Hepatocyte (in vitro differentiated cells): Measurements from ENCODE around the gene ARHGEF1. TPM values are rescaled to one million over a fixed set of nuclear protein-coding genes. Genes with fewer than 3 reads are reported as not detected.

ENCODE experiments used
- DNase-seq: peaks from one replicate; pipeline ENCODE4 v3.0.0-alpha.2; 2016; ENCODE audit warnings: low spot score
- H2AFZ ChIP-seq: fragments of 200-600 bp; sonication (generic); 2 replicates; pipeline ENCODE4 v1.6.0; 2016; ENCODE audit warnings: antibody characterized with exemption, mild to moderate bottlenecking
- H3K27ac ChIP-seq: fragments of 200-600 bp; sonication (generic); 2 replicates; pipeline ENCODE4 v1.5.1; 2016; ENCODE audit warnings: mild to moderate bottlenecking
- H3K27me3 ChIP-seq: fragments of 200-600 bp; sonication (generic); 2 replicates; pipeline ENCODE4 v1.6.1; 2016
- H3K36me3 ChIP-seq: fragments of 200-600 bp; sonication (generic); replicated peaks from 2 replicates; pipeline ENCODE4 v1.5.1; 2016; ENCODE audit warnings: low read depth; ENCODE audit not compliant: insufficient read depth
- H3K4me1 ChIP-seq: fragments of 200-600 bp; sonication (generic); 2 replicates; pipeline ENCODE4 v1.5.1; 2016; ENCODE audit warnings: mild to moderate bottlenecking, moderate library complexity; ENCODE audit not compliant: insufficient read depth
- H3K4me2 ChIP-seq: fragments of 200-600 bp; sonication (generic); 2 replicates; pipeline ENCODE4 v1.6.0; 2016
- H3K4me3 ChIP-seq: fragments of 200-600 bp; sonication (generic); 2 replicates; pipeline ENCODE4 v1.5.1; 2016; ENCODE audit warnings: mild to moderate bottlenecking
- H3K79me2 ChIP-seq: fragments of 200-600 bp; sonication (generic); 2 replicates; pipeline ENCODE4 v1.6.0; 2017; ENCODE audit warnings: mild to moderate bottlenecking
- H3K9me2 ChIP-seq: fragments of 200-600 bp; sonication (generic); replicated peaks from 2 replicates; pipeline ENCODE4 v1.6.0; 2017; ENCODE audit warnings: mild to moderate bottlenecking; ENCODE audit not compliant: insufficient read depth
- H3K9me3 ChIP-seq: fragments of 200-600 bp; sonication (generic); 2 replicates; pipeline ENCODE4 v1.5.1; 2016; ENCODE audit warnings: low read depth, mild to moderate bottlenecking
- H4K20me1 ChIP-seq: fragments of 200-600 bp; sonication (generic); 2 replicates; pipeline ENCODE4 v1.6.0; 2016; ENCODE audit warnings: mild to moderate bottlenecking; ENCODE audit not compliant: insufficient read depth, poor library complexity, severe bottlenecking
- EZH2 ChIP-seq: fragments of 200-600 bp; sonication (generic); IDR thresholded peaks from 2 replicates; pipeline ENCODE4 v1.6.1; 2016; ENCODE audit warnings: antibody characterized with exemption, mild to moderate bottlenecking, borderline replicate concordance
- EZH2phosphoT487 ChIP-seq: fragments of 200-600 bp; sonication (generic); IDR thresholded peaks from one replicate; pipeline ENCODE4 v1.6.1; 2018; ENCODE audit warnings: antibody characterized with exemption, mild to moderate bottlenecking, low read depth, moderate library complexity; ENCODE audit not compliant: unreplicated experiment, severe bottlenecking
- WGBS: methylation state at CpG from one replicate; pipeline ENCODE4 v1.1.6; 2016; ENCODE audit warnings: low lambda C conversion rate; ENCODE audit errors: missing lambda C conversion rate; 5-methylcytosine and 5-hydroxymethylcytosine counted together
- polyA plus RNA-seq: library from polyadenylated mRNA; unstranded; fragments of >200 nt; fragmentation: Nextera tagmentation; extraction: Ambion mirVana; gene quantifications from 2 replicates; pipeline ENCODE4 v1.2.1, GENCODE V29; 2016
- total RNA-seq: library from RNA; depleted of rRNA; stranded (reverse); fragments of >200 nt; gene quantifications from 2 replicates; pipeline ENCODE4 v1.2.3, GENCODE V29; 2014
- TF ChIP-seq, protein P1 (sequence below): fragments of 200-600 bp; sonication (generic); IDR thresholded peaks from 2 replicates; pipeline ENCODE4 v1.5.1; 2016; ENCODE audit warnings: antibody characterized with exemption, mild to moderate bottlenecking; ENCODE audit not compliant: poor library complexity

The ARHGEF1 gene, protein sequence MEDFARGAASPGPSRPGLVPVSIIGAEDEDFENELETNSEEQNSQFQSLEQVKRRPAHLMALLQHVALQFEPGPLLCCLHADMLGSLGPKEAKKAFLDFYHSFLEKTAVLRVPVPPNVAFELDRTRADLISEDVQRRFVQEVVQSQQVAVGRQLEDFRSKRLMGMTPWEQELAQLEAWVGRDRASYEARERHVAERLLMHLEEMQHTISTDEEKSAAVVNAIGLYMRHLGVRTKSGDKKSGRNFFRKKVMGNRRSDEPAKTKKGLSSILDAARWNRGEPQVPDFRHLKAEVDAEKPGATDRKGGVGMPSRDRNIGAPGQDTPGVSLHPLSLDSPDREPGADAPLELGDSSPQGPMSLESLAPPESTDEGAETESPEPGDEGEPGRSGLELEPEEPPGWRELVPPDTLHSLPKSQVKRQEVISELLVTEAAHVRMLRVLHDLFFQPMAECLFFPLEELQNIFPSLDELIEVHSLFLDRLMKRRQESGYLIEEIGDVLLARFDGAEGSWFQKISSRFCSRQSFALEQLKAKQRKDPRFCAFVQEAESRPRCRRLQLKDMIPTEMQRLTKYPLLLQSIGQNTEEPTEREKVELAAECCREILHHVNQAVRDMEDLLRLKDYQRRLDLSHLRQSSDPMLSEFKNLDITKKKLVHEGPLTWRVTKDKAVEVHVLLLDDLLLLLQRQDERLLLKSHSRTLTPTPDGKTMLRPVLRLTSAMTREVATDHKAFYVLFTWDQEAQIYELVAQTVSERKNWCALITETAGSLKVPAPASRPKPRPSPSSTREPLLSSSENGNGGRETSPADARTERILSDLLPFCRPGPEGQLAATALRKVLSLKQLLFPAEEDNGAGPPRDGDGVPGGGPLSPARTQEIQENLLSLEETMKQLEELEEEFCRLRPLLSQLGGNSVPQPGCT
- total RNA-seq (22.1 and 29.7 TPM in 2 replicates), polyA plus RNA-seq (67.8 and 71.7 TPM in 2 replicates)

DNA sequence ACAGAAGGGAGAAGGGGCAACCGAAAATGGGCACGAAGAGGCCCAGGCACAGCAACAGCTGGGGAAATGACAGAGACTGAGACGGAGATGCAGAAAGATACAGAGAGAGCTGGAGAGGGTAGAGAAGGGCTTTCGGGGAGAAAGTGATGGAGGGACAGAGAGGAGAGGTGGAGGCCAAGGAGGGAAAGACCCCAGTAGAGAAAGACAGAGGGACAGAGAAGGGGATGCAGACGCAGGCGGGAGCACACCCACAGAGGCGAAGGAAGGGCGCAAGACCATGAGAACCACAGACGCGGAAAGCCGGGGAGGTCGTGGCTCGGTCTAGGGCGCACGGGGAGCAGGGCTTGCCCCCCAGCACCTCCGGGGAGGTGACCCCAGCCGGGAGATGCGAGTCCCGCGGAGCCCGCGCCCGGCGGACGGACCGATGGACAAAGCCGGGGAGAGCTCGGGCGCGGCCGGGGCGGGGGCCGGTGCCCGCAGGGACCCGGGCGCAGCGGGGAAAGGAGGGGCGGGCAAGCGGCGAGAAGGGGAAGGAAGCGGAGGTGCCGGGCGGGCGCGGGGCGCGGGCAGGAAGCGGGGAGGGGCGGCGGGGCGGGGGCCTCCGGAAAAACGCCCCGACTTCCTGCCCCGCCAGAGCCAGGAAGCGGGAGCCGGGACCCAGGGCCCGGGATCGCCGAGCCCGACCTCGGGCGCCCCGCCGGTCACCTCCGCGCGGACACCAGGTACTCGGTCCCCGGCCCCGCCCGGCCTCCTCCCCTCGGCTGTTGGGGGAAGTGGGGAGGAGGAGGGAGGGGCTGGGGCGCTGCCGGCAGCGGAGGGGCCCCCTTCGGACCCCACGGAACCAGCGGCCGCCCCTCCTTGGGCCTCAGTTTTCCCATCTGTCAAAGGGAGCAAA lies at the start of gene ARHGEF1:
ARHGEF1 (plus strand) TSS at position 617 of the 895 bp plus-strand sequence. CDS start 4,899 bp downstream, outside the sequence.
- 13% methylated on average over 18 of the region's 80 CpGs for WGBS
- no peaks in the 10 kb centered on the region for H3K36me3 ChIP-seq
- no peaks in the 10 kb centered on the region for H3K27me3 ChIP-seq
- peak; percentile 60 for DNase-seq
- H3K4me2 ChIP-seq = peak within 1 kb of the TSS; percentile 95
- no peaks in the 10 kb centered on the region for H4K20me1 ChIP-seq
- TF ChIP-seq EZH2 (no peak), EZH2phosphoT487 (no peak)
- TF ChIP-seq, protein P1, sequence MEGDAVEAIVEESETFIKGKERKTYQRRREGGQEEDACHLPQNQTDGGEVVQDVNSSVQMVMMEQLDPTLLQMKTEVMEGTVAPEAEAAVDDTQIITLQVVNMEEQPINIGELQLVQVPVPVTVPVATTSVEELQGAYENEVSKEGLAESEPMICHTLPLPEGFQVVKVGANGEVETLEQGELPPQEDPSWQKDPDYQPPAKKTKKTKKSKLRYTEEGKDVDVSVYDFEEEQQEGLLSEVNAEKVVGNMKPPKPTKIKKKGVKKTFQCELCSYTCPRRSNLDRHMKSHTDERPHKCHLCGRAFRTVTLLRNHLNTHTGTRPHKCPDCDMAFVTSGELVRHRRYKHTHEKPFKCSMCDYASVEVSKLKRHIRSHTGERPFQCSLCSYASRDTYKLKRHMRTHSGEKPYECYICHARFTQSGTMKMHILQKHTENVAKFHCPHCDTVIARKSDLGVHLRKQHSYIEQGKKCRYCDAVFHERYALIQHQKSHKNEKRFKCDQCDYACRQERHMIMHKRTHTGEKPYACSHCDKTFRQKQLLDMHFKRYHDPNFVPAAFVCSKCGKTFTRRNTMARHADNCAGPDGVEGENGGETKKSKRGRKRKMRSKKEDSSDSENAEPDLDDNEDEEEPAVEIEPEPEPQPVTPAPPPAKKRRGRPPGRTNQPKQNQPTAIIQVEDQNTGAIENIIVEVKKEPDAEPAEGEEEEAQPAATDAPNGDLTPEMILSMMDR = no peak
- H3K9me2 ChIP-seq = no peaks in the 10 kb centered on the region
- H3K9me3 ChIP-seq = no peaks in the 10 kb centered on the region
- H3K79me2 ChIP-seq = peaks cover 27% of the 10 kb centered on the region
- peaks cover 13% of the 10 kb centered on the region for H3K4me1 ChIP-seq
- peak within 1 kb of the TSS; percentile 73 for H2AFZ ChIP-seq
- H3K27ac ChIP-seq = peak within 1 kb of the TSS; percentile 40
- H3K4me3 ChIP-seq = peak within 1 kb of the TSS; percentile 47

DNA sequence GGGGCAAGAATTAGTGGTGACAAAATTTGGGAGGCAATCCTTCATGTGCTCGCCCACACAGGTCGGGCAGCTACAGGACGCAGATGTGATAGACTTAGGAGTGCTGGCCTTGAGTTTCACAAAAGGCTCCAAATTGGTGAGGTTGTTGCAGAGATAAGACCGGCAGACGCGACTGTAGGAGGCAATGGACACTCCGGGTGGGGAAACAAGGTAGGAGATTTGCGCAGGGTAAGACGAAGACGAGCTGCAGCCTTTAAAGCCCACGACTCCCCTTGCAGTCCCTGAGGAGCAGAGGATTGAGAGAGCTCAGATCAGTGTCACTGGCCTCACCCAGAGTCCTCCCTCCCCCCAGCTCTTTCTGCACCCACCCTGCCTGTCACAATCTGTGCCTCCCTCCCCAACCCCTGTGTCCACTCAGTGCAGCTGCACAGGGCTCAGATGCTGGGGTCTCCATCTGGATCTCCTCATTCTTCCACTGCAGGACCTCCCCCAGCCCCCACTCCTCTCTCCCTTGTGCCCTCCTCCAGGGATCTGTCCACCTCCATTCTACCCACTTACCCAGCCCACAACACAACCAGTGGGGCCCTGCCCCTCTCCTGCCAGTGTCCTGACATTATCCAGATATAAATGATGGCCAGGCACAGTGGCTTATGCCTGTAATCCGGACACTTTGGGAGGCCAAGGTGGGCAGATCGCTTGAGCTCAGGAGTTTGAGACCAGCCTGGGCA lies 44.8 kb upstream of the ARHGEF1 start:
- no peaks in the 10 kb centered on the region for H3K9me3 ChIP-seq
- no peaks in the 10 kb centered on the region for H3K79me2 ChIP-seq
- no peak overlapping the region for H2AFZ ChIP-seq
- DNase-seq = no peak
- no peak for TF ChIP-seq EZH2
- TF ChIP-seq EZH2phosphoT487 = no peak
- TF ChIP-seq, protein P1 = no peak
- 60% methylated on average over 13 of the region's 13 CpGs for WGBS
- no peak overlapping the region for H3K27ac ChIP-seq
- no peaks in the 10 kb centered on the region for H4K20me1 ChIP-seq
- no peak overlapping the region for H3K4me2 ChIP-seq
- H3K9me2 ChIP-seq = no peaks in the 10 kb centered on the region
- H3K4me3 ChIP-seq = no peak overlapping the region
- H3K27me3 ChIP-seq = peaks cover 12% of the 10 kb centered on the region
- H3K4me1 ChIP-seq = no peaks in the 10 kb centered on the region
- H3K36me3 ChIP-seq = no peaks in the 10 kb centered on the region

DNA sequence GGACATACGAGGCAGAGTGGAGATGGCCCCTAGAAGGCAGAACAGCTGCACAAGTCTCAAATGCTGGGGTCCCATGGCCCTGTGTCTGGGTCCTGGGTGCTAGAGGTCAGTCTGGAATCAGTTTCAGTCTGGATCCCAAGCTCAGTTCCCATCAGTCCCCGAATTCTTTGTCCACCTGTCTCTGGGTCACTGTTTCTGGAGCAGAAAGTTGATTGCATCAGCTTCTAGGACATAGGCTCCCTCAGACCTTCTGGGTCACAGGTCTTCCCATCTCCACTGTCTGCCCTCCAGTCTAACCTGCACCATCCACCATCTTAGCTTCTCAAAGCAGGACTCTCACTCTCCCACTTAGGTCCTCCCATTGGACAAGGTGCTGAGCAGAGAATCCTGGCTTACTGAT lies 43.8 kb upstream of the ARHGEF1 start:
- H3K27ac ChIP-seq = no peak overlapping the region
- H3K36me3 ChIP-seq = no peaks in the 10 kb centered on the region
- H3K9me3 ChIP-seq = no peaks in the 10 kb centered on the region
- TF ChIP-seq, protein P1 = no peak
- no peak for TF ChIP-seq EZH2phosphoT487
- no peak for TF ChIP-seq EZH2
- peaks cover 12% of the 10 kb centered on the region for H3K27me3 ChIP-seq
- no peaks in the 10 kb centered on the region for H3K79me2 ChIP-seq
- H3K9me2 ChIP-seq = no peaks in the 10 kb centered on the region
- 44% methylated on average over 2 of the region's 2 CpGs for WGBS
- no peaks in the 10 kb centered on the region for H3K4me1 ChIP-seq
- no peaks in the 10 kb centered on the region for H4K20me1 ChIP-seq
- H2AFZ ChIP-seq = no peak overlapping the region
- DNase-seq = no peak
- H3K4me3 ChIP-seq = no peak overlapping the region
- H3K4me2 ChIP-seq = no peak overlapping the region
